CD4-positive, alpha-beta memory T cell (primary cell): ENCODE results near the gene PDLIM7. TPM values are rescaled to one million over a fixed set of nuclear protein-coding genes. Genes with fewer than 3 reads are reported as not detected.
"Not testable (repeated sequence)": the region's sequence is repeated elsewhere in the genome, so short reads cannot be mapped to it uniquely, and the experiment has no call there.

Experiments used
- CTCF ChIA-PET: fragments of 350-600 bp; sonication (Branson Sonifier 250); formaldehyde crosslinking; loops from one replicate; lab custom pipeline; 2021; ENCODE audit warnings: inconsistent platforms; ENCODE audit not compliant: partially characterized antibody; lab: Charles Lee
- POLR2A ChIA-PET: fragments of 350-600 bp; sonication (Branson Sonifier 250); formaldehyde crosslinking; loops from one replicate; lab custom pipeline; 2021; ENCODE audit not compliant: partially characterized antibody; lab: Charles Lee
- DNase-seq, 5 donors: peaks; one replicate each; pipeline versions ENCODE4 v3.0.0 to v3.0.0-alpha.2; 2020 to 2022; ENCODE audit warnings: mixed read lengths in 1 of 5
- H3K27ac ChIP-seq: one replicate; pipeline ENCODE4 v1.7.0; 2013; ENCODE audit warnings: low read depth, low read length
- H3K27me3 ChIP-seq: 2 replicates; pipeline ENCODE4 v1.7.0; 2013; ENCODE audit warnings: mild to moderate bottlenecking, low read length, moderate library complexity; ENCODE audit not compliant: insufficient read depth
- H3K36me3 ChIP-seq: 2 replicates; pipeline ENCODE4 v1.7.0; 2013; ENCODE audit warnings: mild to moderate bottlenecking, low read length, moderate library complexity; ENCODE audit not compliant: insufficient read depth
- H3K4me1 ChIP-seq: 2 replicates; pipeline ENCODE4 v1.7.0; 2013; ENCODE audit warnings: mild to moderate bottlenecking, low read length, moderate library complexity; ENCODE audit not compliant: insufficient read depth
- H3K4me3 ChIP-seq, 2 donors: one replicate each; pipeline ENCODE4 v1.7.0; 2013; ENCODE audit warnings: low read length in 2 of 2, mild to moderate bottlenecking in 1 of 2
- H3K9me3 ChIP-seq, 2 donors: one replicate each; pipeline ENCODE4 v1.7.0; 2013; ENCODE audit warnings: low read length in 2 of 2, control low read depth in 1 of 2; ENCODE audit not compliant: control insufficient read depth in 1 of 2
- H3K27ac Mint-ChIP-seq, 7 donors: one replicate each; pipeline ENCODE4 v1.8.0; 2020 to 2021; ENCODE audit warnings: mixed read lengths in 7 of 7, mild to moderate bottlenecking in 6 of 7, inconsistent platforms in 3 of 7, moderate library complexity in 3 of 7
- H3K27me3 Mint-ChIP-seq, 2 donors: one replicate each; pipeline ENCODE4 v1.8.0; 2020 to 2021; ENCODE audit warnings: mixed read lengths in 2 of 2
- H3K36me3 Mint-ChIP-seq, 2 donors: one replicate each; pipeline ENCODE4 v1.8.0; 2020 to 2021; ENCODE audit warnings: mixed read lengths in 2 of 2, inconsistent platforms in 1 of 2, mild to moderate bottlenecking in 1 of 2
- H3K4me1 Mint-ChIP-seq, 4 donors: one replicate each; pipeline ENCODE4 v1.8.0; 2020 to 2021; ENCODE audit warnings: mixed read lengths in 4 of 4, mild to moderate bottlenecking in 1 of 4
- H3K4me3 Mint-ChIP-seq, 8 donors: one replicate each; pipeline ENCODE4 v1.8.0; 2020 to 2021; ENCODE audit warnings: mixed read lengths in 8 of 8, mild to moderate bottlenecking in 7 of 8, moderate library complexity in 6 of 8, inconsistent platforms in 3 of 8
- H3K9me3 Mint-ChIP-seq, 8 donors: one replicate each; pipeline ENCODE4 v1.8.0; 2020 to 2021; ENCODE audit warnings: mixed read lengths in 8 of 8, mild to moderate bottlenecking in 5 of 8, inconsistent platforms in 3 of 8, moderate library complexity in 1 of 8
- intact Hi-C: fragments of 100-400 bp; cut with micrococcal nuclease; formaldehyde crosslinking; loops from one replicate; pipeline ENCODE4 v1.15.1; 2023
- polyA plus RNA-seq, 2 donors: library from polyadenylated mRNA; unstranded; fragments of 300-500 nt; fragmentation: Illumina TruSeq; gene quantifications; one replicate each; pipeline ENCODE4 v1.2.3, GENCODE V29; 2021
- total RNA-seq, 2 experiments: library from RNA; stranded (reverse); gene quantifications; one replicate each; pipeline ENCODE4 v1.2.3, GENCODE V29; 2021

PDLIM7 gene
- total and polyA plus RNA-seq, 4 experiments from 2014 or later, result 3.3 to 7.3 (median 4.6) TPM

DNA sequence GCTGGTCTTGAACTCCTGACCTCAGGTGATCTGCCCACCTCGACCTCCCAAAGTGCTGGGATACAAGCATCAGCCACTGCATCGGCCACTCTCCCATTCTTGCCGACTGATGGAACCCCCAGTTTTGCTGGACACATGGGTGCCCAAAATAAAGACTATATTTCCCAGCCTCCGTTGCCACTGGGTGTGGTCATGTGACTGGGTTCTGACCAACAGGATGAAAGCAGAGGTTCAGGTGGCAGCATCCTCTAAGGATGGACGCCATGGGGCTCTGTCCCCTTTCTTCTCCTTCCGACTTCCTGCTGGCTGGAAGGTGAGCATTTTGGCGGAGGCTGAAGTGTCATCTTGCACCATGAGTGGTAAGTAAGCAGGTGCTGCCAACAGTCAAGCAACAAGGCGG lies 10.3 kb downstream of the PDLIM7 start:
- no peak for DNase-seq
- ChIA-PET CTCF (no interaction called here), POLR2A (no interaction called here)
- Histone ChIP-seq H3K4me3 (no peak overlapping the region), H3K36me3 (no peaks in the 10 kb centered on the region), H3K27me3 (no peaks in the 10 kb centered on the region), H3K9me3 (no peaks in the 10 kb centered on the region), H3K4me1 (no peaks in the 10 kb centered on the region), H3K27ac (no peak overlapping the region)
- Mint-ChIP-seq H3K27ac (no peak overlapping the region), H3K4me3 (no peak overlapping the region), H3K27me3 (no peaks in the 10 kb centered on the region), H3K9me3 (peaks cover 0 to 2% (median 0%) of the 10 kb centered on the region in 8 donors), H3K36me3 (peaks cover 0 to 5% of the 10 kb centered on the region in 2 donors), H3K4me1 (peaks cover 0 to 5% (median 2%) of the 10 kb centered on the region in 4 donors)
- intact Hi-C loops, result no loop called here

DNA sequence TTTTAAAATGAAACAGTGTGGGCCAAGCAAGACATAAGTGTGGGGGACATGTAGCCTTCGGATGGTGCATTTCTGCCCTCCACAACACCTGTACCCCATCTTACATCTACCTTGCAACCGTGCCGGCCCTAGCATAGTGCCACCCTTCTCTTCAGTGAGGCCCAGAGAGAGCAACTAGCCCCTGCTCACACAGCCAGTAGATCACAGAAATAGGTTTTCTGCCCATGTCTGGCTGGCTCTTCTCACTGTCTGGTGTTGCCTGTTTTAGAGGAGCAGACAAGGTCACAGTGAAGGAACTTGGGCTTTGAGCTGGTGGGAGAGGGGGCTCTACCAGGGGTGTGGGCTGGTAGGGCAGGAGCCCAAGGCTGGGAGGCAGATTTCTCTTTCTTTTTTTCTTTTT lies 11.1 kb downstream of the PDLIM7 start:
- Histone ChIP-seq H3K9me3 (no peaks in the 10 kb centered on the region), H3K36me3 (no peaks in the 10 kb centered on the region), H3K4me3 (no peak overlapping the region), H3K4me1 (no peaks in the 10 kb centered on the region), H3K27me3 (no peaks in the 10 kb centered on the region), H3K27ac (no peak overlapping the region)
- no peak overlapping the region for H3K4me3 Mint-ChIP-seq
- no peak overlapping the region for H3K27ac Mint-ChIP-seq
- ChIA-PET CTCF (no interaction called here), POLR2A (no interaction called here)
- H3K36me3 Mint-ChIP-seq, result peaks cover 0 to 5% of the 10 kb centered on the region in 2 donors
- intact Hi-C loops, result no loop called here
- peaks cover 0 to 5% (median 2%) of the 10 kb centered on the region in 4 donors for H3K4me1 Mint-ChIP-seq
- peaks cover 0 to 2% (median 0%) of the 10 kb centered on the region in 8 donors for H3K9me3 Mint-ChIP-seq
- H3K27me3 Mint-ChIP-seq, result no peaks in the 10 kb centered on the region
- DNase-seq, result no peak

DNA sequence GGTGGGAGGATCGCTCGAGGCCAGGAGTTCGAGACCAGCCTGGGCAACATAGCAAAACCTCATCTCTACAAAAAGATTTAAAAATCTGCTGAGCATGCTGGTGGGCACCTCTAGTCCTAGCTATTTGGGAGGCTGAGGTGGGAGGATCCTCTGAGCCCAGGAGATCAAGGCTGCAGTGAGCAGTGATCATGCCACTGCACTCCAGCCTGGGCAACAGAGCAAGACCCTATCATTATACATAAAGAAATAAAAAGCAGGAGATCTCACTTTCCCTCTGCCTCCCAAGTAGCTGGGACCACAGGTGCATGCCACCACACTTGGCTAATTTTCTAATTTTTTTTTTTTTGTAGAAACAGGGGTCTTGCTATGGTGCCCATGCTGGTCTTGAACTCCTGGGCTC lies 11.7 kb downstream of the PDLIM7 start:
- H3K4me3 Mint-ChIP-seq, H3K27me3 Mint-ChIP-seq, intact Hi-C loops, H3K36me3 ChIP-seq, POLR2A ChIA-PET, H3K36me3 Mint-ChIP-seq, H3K9me3 ChIP-seq, H3K4me3 ChIP-seq, H3K9me3 Mint-ChIP-seq, H3K27me3 ChIP-seq, DNase-seq, H3K4me1 Mint-ChIP-seq, H3K27ac ChIP-seq, H3K27ac Mint-ChIP-seq, H3K4me1 ChIP-seq: not testable (repeated sequence)
- CTCF ChIA-PET, result interaction anchor here (0.9 kb wide), 1 partner anchor 95 kb away, joined by 3 read pairs; no protein-coding TSS in a partner anchor

DNA sequence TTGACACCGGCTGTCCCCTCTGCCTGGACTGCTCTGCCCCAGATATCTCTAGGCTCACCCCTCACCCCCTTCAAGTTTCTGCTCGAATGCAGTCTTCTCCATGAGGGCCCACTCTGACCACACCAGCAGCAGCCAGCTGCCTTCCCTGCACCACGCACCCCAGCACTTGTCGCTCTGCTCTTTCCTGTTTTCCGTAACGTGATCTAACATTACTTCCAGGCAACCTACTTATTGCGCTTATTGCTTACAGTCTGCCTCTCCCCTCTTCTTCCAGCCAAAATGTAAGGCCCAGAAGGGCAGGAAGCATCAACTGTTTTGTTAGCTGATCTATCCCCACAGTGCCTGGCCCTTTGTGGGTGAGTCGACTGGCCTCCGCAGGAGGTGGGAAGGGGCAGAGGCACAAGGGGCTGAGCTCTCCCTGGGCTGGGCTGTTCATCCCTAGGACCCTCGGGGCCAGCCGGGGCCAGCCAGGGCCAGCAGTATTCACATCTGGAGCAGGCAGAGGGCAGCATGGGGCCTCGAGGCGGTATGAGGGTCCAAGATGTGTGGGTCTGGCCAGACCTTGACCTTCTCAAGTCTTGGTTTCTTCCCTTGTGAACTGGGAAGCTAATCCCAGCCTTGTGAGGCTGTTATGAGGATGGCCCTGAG lies 12.4 kb downstream of the PDLIM7 start:
- peaks cover 0 to 2% (median 0%) of the 10 kb centered on the region in 8 donors for H3K9me3 Mint-ChIP-seq
- Histone ChIP-seq H3K27me3 (no peaks in the 10 kb centered on the region), H3K4me3 (no peak overlapping the region), H3K9me3 (no peaks in the 10 kb centered on the region), H3K4me1 (no peaks in the 10 kb centered on the region), H3K36me3 (no peaks in the 10 kb centered on the region), H3K27ac (no peak overlapping the region)
- no peak overlapping the region for H3K4me3 Mint-ChIP-seq
- intact Hi-C loops, result no loop called here
- peak overlapping the region in 1 of 7 donors; percentile 81 for H3K27ac Mint-ChIP-seq
- DNase-seq, result no peak
- H3K36me3 Mint-ChIP-seq, result peaks cover 0 to 3% of the 10 kb centered on the region in 2 donors
- POLR2A ChIA-PET, result no interaction called here
- no peaks in the 10 kb centered on the region for H3K27me3 Mint-ChIP-seq
- peaks cover 0 to 5% (median 2%) of the 10 kb centered on the region in 4 donors for H3K4me1 Mint-ChIP-seq
- CTCF ChIA-PET, result interaction anchor here (0.9 kb wide), 1 partner anchor 94 kb away, joined by 3 read pairs; no protein-coding TSS in a partner anchor

DNA sequence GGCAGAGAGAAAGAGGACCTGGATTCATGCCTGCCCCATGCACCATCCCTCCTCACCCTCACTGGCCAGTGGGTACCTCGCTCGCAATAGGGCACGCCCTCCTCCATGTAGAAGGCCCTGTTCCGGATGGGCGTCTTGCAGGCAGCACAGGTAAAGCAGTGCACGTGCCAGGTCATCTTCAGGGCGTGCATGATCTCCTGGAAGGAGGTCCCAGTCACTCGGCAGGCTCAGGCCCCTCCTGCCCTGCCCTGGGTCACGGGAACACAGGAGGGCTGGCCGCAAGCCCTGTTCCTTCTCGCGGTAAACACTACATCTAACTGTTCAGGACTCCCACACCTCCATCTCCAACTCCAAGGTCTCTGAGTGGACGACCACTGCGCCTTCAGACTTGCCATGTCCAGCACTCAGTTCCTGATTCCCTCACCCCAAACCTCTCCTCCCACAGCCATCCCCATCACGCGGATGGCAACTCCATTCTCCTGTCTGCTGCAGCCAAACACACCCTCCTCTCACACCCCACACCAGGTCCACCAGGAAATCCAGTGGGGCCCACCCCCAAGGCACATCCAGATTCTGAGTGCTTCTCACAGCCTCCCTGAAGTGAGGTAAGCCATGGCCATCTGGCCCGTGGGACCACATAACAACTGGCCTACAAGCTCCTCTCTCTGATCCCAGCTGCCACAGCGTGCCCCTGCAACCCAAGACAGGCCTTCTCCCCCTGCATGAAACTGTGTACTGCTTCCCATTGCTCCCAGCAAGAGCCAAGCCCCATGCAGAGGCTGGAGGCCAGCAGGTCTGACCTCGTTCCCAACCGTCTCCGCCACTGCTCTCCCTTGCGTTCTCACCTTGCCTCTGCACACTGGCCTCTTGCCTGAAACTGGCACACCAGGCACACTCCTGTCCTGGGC lies 13.2 kb downstream of the PDLIM7 start:
- ChIA-PET CTCF (no interaction called here), POLR2A (no interaction called here)

DNA sequence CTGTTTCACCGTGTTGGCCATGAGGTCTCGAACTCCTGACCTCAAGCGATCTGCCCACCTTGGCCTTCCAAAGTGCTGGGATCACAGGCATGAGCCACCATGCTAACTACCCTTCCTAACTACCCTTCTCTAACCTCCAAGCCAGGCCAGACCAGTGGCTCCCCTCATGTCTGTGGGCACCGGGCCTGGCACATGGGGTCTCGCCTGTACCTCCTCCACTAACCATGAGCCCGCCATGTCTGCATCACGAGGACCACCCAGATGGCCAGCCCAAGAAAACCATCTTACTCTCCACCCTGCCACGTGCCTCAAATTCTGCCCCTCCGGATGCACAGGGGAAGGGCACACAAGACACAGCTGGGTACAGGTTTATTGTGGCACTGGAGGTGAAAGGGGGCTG lies 14.4 kb downstream of the PDLIM7 start:
- no peaks in the 10 kb centered on the region for H3K9me3 ChIP-seq
- H3K27me3 Mint-ChIP-seq, result no peaks in the 10 kb centered on the region
- H3K27ac Mint-ChIP-seq, result no peak overlapping the region
- H3K4me3 Mint-ChIP-seq, result no peak overlapping the region
- ChIA-PET CTCF (no interaction called here), POLR2A (no interaction called here)
- no peaks in the 10 kb centered on the region for H3K27me3 ChIP-seq
- H3K36me3 ChIP-seq, result no peaks in the 10 kb centered on the region
- peaks cover 0 to 2% (median 0%) of the 10 kb centered on the region in 8 donors for H3K9me3 Mint-ChIP-seq
- H3K4me3 ChIP-seq, result no peak overlapping the region
- peaks cover 2 to 13% (median 4%) of the 10 kb centered on the region in 4 donors for H3K4me1 Mint-ChIP-seq
- no peak for DNase-seq
- no peaks in the 10 kb centered on the region for H3K4me1 ChIP-seq
- intact Hi-C loops, result no loop called here
- H3K27ac ChIP-seq, result no peak overlapping the region
- H3K36me3 Mint-ChIP-seq, result peaks cover 0 to 1% of the 10 kb centered on the region in 2 donors

More for the DNA sequence above, 13.2 kb downstream of the PDLIM7 start:
- no peak for DNase-seq
- H3K4me3 Mint-ChIP-seq, result no peak overlapping the region
- peaks cover 0 to 2% (median 0%) of the 10 kb centered on the region in 8 donors for H3K9me3 Mint-ChIP-seq
- Histone ChIP-seq H3K4me1 (no peaks in the 10 kb centered on the region), H3K9me3 (no peaks in the 10 kb centered on the region), H3K27ac (no peak overlapping the region), H3K36me3 (no peaks in the 10 kb centered on the region), H3K4me3 (no peak overlapping the region), H3K27me3 (no peaks in the 10 kb centered on the region)
- no peaks in the 10 kb centered on the region for H3K27me3 Mint-ChIP-seq
- H3K36me3 Mint-ChIP-seq, result peaks cover 0 to 1% of the 10 kb centered on the region in 2 donors
- peak overlapping the region in 1 of 7 donors; percentile 81 for H3K27ac Mint-ChIP-seq
- intact Hi-C loops, result no loop called here
- peaks cover 0 to 8% (median 3%) of the 10 kb centered on the region in 4 donors for H3K4me1 Mint-ChIP-seq

DNA sequence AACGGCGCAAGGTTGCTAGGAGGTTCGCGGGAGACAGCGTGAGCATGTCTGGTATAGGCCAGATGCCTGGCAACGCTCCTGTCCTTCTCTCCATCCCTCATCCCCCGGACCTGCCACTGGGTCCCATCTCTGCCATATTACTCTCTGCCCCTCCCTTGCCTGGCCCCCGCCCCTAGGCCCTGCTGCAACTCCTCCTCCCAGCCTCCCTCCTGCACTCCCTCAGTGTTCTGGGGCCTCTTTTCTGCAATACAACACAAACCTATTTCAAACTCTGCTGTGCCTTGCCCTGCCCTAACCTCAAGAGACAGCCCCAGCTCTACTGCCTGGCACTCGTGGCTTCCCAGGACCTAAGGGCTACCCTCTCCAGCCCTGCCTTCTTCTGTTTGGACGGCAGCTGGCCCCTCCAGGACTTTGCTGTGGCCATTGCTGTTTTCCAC lies 15.0 kb downstream of the PDLIM7 start:
- no peak overlapping the region for H3K27ac Mint-ChIP-seq
- no peak overlapping the region for H3K4me3 Mint-ChIP-seq
- Histone ChIP-seq H3K27ac (no peak overlapping the region), H3K36me3 (no peaks in the 10 kb centered on the region), H3K4me1 (no peaks in the 10 kb centered on the region), H3K4me3 (no peak overlapping the region), H3K9me3 (no peaks in the 10 kb centered on the region), H3K27me3 (no peaks in the 10 kb centered on the region)
- ChIA-PET POLR2A (interaction anchor here (1.5 kb wide), 1 partner anchor 35 kb away, joined by 3 read pairs; no protein-coding TSS in a partner anchor), CTCF (no interaction called here)
- intact Hi-C loops, result no loop called here
- no peak for DNase-seq
- no peaks in the 10 kb centered on the region for H3K9me3 Mint-ChIP-seq
- no peaks in the 10 kb centered on the region for H3K27me3 Mint-ChIP-seq
- H3K36me3 Mint-ChIP-seq, result peaks cover 0 to 1% of the 10 kb centered on the region in 2 donors
- H3K4me1 Mint-ChIP-seq, result peaks cover 2 to 13% (median 4%) of the 10 kb centered on the region in 4 donors
